ENCODE results near the gene ABCA2.

The ABCA2 gene, protein sequence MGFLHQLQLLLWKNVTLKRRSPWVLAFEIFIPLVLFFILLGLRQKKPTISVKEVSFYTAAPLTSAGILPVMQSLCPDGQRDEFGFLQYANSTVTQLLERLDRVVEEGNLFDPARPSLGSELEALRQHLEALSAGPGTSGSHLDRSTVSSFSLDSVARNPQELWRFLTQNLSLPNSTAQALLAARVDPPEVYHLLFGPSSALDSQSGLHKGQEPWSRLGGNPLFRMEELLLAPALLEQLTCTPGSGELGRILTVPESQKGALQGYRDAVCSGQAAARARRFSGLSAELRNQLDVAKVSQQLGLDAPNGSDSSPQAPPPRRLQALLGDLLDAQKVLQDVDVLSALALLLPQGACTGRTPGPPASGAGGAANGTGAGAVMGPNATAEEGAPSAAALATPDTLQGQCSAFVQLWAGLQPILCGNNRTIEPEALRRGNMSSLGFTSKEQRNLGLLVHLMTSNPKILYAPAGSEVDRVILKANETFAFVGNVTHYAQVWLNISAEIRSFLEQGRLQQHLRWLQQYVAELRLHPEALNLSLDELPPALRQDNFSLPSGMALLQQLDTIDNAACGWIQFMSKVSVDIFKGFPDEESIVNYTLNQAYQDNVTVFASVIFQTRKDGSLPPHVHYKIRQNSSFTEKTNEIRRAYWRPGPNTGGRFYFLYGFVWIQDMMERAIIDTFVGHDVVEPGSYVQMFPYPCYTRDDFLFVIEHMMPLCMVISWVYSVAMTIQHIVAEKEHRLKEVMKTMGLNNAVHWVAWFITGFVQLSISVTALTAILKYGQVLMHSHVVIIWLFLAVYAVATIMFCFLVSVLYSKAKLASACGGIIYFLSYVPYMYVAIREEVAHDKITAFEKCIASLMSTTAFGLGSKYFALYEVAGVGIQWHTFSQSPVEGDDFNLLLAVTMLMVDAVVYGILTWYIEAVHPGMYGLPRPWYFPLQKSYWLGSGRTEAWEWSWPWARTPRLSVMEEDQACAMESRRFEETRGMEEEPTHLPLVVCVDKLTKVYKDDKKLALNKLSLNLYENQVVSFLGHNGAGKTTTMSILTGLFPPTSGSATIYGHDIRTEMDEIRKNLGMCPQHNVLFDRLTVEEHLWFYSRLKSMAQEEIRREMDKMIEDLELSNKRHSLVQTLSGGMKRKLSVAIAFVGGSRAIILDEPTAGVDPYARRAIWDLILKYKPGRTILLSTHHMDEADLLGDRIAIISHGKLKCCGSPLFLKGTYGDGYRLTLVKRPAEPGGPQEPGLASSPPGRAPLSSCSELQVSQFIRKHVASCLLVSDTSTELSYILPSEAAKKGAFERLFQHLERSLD (N-terminal part only)

GRCh38 chr9:137027369-137028262, at the start of gene ABCA2:
Gene ABCA2, minus strand, starts transcription at chr9:137028237. Its CDS starts 97 bp downstream, at chr9:137028140.
- Histone ChIP-seq H3K27ac (peak within 1 kb of the TSS; percentile 22; the same call in 1 of the 2 replicates), H3K4me2 (peak within 1 kb of the TSS; percentile 88), H3K79me2 (ENCODE audit: insufficient read depth, low read depth) (no peaks in the 10 kb centered on the region), H3K36me3 (ENCODE audit: insufficient read depth) (no peaks in the 10 kb centered on the region), H3K4me1 (ENCODE audit: low read depth, poor library complexity, severe bottlenecking) (peaks cover 27% of the 10 kb centered on the region), H3K9ac (peak within 1 kb of the TSS; percentile 54; the same call in 1 of the 2 replicates), H4K20me1 (ENCODE audit: insufficient read depth) (no peaks in the 10 kb centered on the region), H3K4me3 (IDR thresholded peaks at IDR 0.05; ENCODE audit: insufficient read depth, low read depth, low read length) (no peak within 1 kb of the TSS), H3K27me3 (ENCODE audit: insufficient read depth, low read depth) (peaks cover 8% of the 10 kb centered on the region; the same call in 1 of the 2 replicates), H2AFZ (ENCODE audit: low read depth) (peak within 1 kb of the TSS; percentile 91)
- TF ChIP-seq, protein P1, sequence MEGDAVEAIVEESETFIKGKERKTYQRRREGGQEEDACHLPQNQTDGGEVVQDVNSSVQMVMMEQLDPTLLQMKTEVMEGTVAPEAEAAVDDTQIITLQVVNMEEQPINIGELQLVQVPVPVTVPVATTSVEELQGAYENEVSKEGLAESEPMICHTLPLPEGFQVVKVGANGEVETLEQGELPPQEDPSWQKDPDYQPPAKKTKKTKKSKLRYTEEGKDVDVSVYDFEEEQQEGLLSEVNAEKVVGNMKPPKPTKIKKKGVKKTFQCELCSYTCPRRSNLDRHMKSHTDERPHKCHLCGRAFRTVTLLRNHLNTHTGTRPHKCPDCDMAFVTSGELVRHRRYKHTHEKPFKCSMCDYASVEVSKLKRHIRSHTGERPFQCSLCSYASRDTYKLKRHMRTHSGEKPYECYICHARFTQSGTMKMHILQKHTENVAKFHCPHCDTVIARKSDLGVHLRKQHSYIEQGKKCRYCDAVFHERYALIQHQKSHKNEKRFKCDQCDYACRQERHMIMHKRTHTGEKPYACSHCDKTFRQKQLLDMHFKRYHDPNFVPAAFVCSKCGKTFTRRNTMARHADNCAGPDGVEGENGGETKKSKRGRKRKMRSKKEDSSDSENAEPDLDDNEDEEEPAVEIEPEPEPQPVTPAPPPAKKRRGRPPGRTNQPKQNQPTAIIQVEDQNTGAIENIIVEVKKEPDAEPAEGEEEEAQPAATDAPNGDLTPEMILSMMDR (conservative IDR thresholded peaks at IDR 0.05; ENCODE audit: low read depth, low read length): no peak

- Histone ChIP-seq H3K4me2 (no peak within 1 kb of the TSS; the same call in 1 of the 2 replicates), H3K27ac (no peak within 1 kb of the TSS), H2AFZ (ENCODE audit: low read depth) (0 out of 2 replicates have a peak within 1 kb of the TSS, but pooled peaks have one; percentile 22), H3K27me3 (ENCODE audit: insufficient read depth, low read depth) (peaks cover 5% of the 10 kb centered on the region; the same call in 1 of the 2 replicates), H3K9ac (no peak within 1 kb of the TSS), H4K20me1 (ENCODE audit: insufficient read depth) (no peaks in the 10 kb centered on the region), H3K79me2 (ENCODE audit: insufficient read depth, low read depth) (no peaks in the 10 kb centered on the region), H3K4me1 (ENCODE audit: low read depth, poor library complexity, severe bottlenecking) (no peaks in the 10 kb centered on the region), H3K4me3 (IDR thresholded peaks at IDR 0.05; ENCODE audit: insufficient read depth, low read depth, low read length) (no peak within 1 kb of the TSS), H3K36me3 (ENCODE audit: insufficient read depth) (no peaks in the 10 kb centered on the region)
- TF ChIP-seq, protein P1 (conservative IDR thresholded peaks at IDR 0.05; ENCODE audit: low read depth, low read length): no peak
Observed at GRCh38 chr9:137077010-137077747, 49.1 kb upstream of the ABCA2 start, which contains the start of gene UAP1L1. Gene UAP1L1, plus strand, starts transcription at chr9:137077517. Its CDS starts 16 bp downstream, at chr9:137077533.

DNA sequence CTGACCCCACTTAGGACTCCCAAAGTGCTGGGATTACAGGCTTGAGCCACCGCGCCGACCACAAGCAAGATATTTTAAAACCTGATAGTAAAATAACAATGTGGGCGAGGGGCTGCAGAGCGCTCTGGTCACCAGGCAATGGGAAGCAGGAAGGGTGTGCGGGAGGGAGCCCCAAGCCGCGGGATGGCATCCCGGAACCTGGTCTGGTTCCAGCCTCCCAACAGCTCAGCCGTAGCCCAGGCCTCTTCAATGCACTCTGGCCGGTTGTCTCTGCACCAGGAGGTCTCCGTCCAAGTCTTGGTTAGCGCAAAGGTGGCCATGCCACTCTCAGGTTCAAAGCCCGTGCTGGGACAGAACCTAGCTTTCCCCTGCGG, 48.6 kb upstream of the ABCA2 start:
- Histone ChIP-seq H4K20me1 (ENCODE audit: insufficient read depth) (no peaks in the 10 kb centered on the region), H2AFZ (ENCODE audit: low read depth) (no peak overlapping the region), H3K79me2 (ENCODE audit: insufficient read depth, low read depth) (no peaks in the 10 kb centered on the region), H3K27ac (no peak overlapping the region), H3K9ac (no peak overlapping the region), H3K4me3 (IDR thresholded peaks at IDR 0.05; ENCODE audit: insufficient read depth, low read depth, low read length) (no peak overlapping the region), H3K36me3 (ENCODE audit: insufficient read depth) (no peaks in the 10 kb centered on the region), H3K4me1 (ENCODE audit: low read depth, poor library complexity, severe bottlenecking) (no peaks in the 10 kb centered on the region), H3K27me3 (ENCODE audit: insufficient read depth, low read depth) (peaks cover 5% of the 10 kb centered on the region; the same call in 1 of the 2 replicates), H3K4me2 (no peak overlapping the region)
- TF ChIP-seq, protein P1 (conservative IDR thresholded peaks at IDR 0.05; ENCODE audit: low read depth, low read length): no peak

Data from KMS-11 (cell line).